Activated T-cell treated with anti-CD3 and anti-CD28 coated beads, Interleukin-2, amount 50 U/mL, for 4 hours (primary cell): ENCODE data around the gene C9orf43. TPM values are rescaled to one million over a fixed set of nuclear protein-coding genes. Genes with fewer than 3 reads are reported as not detected.
"Not testable (repeated sequence)": the region's sequence is repeated elsewhere in the genome, so short reads cannot be mapped to it uniquely, and the experiment has no call there.

ENCODE experiments used
- ATAC-seq, 2 donors: fragments of 200-7000 bp; cut with Tn5 transposase; one replicate each; pipeline ENCODE4 v1.10.0; 2021
- DNase-seq: peaks from one replicate; pipeline ENCODE4 v3.0.0-alpha.2; 2020
- H3K27me3 Mint-ChIP-seq: one replicate; pipeline ENCODE4 v1.8.0; 2021; ENCODE audit warnings: low read depth, mixed read lengths
- H3K36me3 Mint-ChIP-seq: one replicate; pipeline ENCODE4 v1.8.0; 2022; ENCODE audit warnings: mixed read lengths; ENCODE audit not compliant: insufficient read depth
- H3K4me1 Mint-ChIP-seq: one replicate; pipeline ENCODE4 v1.8.0; 2021; ENCODE audit warnings: low read depth, mixed read lengths
- H3K4me3 Mint-ChIP-seq: one replicate; pipeline ENCODE4 v1.8.0; 2021; ENCODE audit warnings: mild to moderate bottlenecking, moderate library complexity, mixed read lengths
- H3K9me3 Mint-ChIP-seq: one replicate; pipeline ENCODE4 v1.8.0; 2021; ENCODE audit warnings: mixed read lengths
- total RNA-seq, 3 donors: library from RNA; stranded (reverse); gene quantifications; one replicate each; pipeline ENCODE4 v1.2.1, GENCODE V29; 2021

C9orf43 gene
- 1 to 10 TPM in 2 of 3 donors, under 1 TPM in 1; 0.57 to 1.4 (median 1.1) TPM for total RNA-seq

DNA sequence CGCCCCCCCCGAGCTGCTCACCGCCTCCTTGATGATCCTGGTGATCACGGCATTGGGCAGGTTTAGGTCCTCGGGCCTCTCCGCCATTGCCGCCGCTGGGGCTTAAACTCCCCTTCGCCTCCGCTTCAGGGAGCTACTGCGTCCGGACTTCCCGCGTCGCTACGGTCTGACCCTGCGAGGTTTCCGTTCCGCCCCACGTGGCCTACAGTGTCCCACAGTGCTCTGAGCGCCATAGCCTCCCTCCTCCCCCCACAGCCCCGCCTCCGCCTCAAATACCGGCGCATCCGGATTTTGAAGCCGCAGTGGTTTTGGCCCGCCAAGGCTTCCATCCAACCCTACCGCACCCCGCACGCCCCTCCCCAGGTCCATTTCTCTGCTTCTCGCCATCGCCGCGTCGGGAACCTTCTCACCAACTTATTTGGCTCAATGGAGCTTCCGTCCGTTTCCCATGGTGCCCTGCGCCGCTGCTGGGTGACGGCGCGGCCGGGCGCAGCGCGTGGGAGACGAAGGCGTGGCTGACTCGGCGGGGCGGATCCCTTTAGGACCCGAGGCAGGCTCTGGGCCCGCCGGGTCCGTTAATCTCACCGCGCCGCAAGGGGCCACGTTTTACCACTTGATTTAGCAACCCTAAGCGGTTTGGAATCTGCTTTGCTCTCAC lies at the start of gene C9orf43, which contains the start of gene POLE3:
C9orf43 (plus strand) TSS at position 541 of the 658 bp plus-strand sequence. CDS start 2,747 bp downstream, outside the sequence.
POLE3 (minus strand) TSS at position 469 of the 658 bp plus-strand sequence; CDS start at position 87, 382 bp downstream.
- peaks cover 23% of the 10 kb centered on the region for H3K36me3 Mint-ChIP-seq
- H3K9me3 Mint-ChIP-seq: no peaks in the 10 kb centered on the region
- H3K4me1 Mint-ChIP-seq: peaks cover 27% of the 10 kb centered on the region
- no peaks in the 10 kb centered on the region for H3K27me3 Mint-ChIP-seq
- ATAC-seq (peak; percentile 95 to 96), DNase-seq (peak; percentile 92)
- H3K4me3 Mint-ChIP-seq: peak within 1 kb of the TSS; percentile 98

DNA sequence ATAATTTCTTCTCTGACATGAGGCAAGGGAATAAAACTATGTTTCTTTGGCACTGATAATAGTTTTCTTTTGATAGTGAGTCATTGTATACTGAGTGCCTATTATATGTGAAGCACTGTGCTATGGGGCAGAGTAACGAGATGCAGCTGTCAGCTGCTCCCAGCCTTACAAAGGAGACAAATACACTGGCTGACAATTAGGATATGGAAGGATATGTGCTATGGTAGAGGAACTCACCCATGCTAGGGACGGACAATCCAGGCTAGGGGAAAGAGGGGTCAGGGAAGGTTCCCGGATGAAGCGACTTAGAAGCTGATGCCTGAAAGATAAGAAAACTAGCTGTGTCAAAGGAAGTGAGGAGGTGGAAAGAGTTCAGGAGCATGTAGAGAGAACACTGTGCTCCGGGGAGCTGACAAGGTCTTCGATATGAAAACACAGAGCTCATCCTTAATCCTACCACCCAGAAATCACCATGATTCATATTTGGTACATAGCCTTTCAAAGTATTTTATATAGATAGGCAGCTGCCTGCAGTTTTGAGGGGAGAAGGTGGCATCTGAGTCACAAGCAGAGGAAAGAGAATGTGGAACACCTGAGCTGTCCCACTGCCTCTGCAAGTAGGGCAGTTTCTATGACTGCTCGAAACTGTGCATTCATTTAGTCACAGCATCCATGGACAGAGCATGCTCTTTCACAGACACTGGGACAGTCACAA lies 49.1 kb upstream of the C9orf43 start:
- H3K4me3 Mint-ChIP-seq: no peak overlapping the region
- ATAC-seq (peak; percentile 84 to 86), DNase-seq (no peak)
- peaks cover 3% of the 10 kb centered on the region for H3K27me3 Mint-ChIP-seq
- no peaks in the 10 kb centered on the region for H3K36me3 Mint-ChIP-seq
- no peaks in the 10 kb centered on the region for H3K9me3 Mint-ChIP-seq
- peaks cover 6% of the 10 kb centered on the region for H3K4me1 Mint-ChIP-seq

DNA sequence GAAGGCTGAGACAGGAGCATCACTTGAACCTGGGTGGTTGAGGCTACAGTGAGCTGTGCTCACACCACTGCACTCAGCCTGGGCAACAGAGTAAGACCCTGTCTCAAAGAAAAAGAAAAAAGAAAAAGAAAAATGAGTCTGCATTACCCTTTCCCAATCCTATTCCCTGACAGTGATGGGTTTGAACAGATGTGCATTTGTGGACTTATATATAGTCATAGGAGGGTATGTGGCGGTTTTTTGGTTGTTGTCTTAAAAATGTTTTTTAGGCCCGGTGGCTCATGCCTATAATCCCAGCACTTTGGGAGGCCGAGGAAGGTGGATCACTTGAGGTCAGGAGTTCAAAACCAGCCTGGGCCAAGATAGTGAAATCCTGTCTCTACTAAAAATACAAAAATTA lies 47.2 kb upstream of the C9orf43 start:
- Mint-ChIP-seq H3K4me1 (peaks cover 6% of the 10 kb centered on the region), H3K9me3 (no peaks in the 10 kb centered on the region), H3K4me3 (no peak overlapping the region), H3K36me3 (no peaks in the 10 kb centered on the region), H3K27me3 (peaks cover 2% of the 10 kb centered on the region)
- ATAC-seq (no peak), DNase-seq (no peak)

- DNase-seq (no peak), ATAC-seq (no peak)
- Mint-ChIP-seq H3K36me3 (no peaks in the 10 kb centered on the region), H3K27me3 (peaks cover 2% of the 10 kb centered on the region), H3K9me3 (no peaks in the 10 kb centered on the region), H3K4me1 (peaks cover 6% of the 10 kb centered on the region), H3K4me3 (no peak overlapping the region)
These were observed 45.6 kb upstream of the C9orf43 start for GRCh38 chr9:113364951-113365350.

DNA sequence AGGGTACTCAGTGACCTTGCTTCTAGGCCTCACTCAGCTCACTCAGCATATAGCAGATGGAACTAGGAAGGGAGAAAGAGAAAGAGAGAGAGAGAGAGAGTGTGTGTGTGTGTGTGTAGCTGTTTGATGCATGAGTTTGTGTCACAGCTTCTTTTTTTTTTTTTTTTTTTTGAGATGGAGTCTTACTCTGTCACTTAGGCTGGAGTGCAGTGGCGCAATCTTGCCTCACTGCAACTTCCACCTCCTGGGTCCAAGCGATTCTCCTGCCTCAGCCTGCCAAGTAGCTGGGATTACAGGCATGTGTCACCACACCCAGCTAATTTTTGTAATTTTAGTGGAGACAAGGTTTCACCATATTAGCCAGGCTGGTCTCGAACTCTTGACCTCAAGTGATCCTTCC lies 44.9 kb upstream of the C9orf43 start:
- not testable (repeated sequence) for H3K27me3 Mint-ChIP-seq, H3K4me3 Mint-ChIP-seq, H3K9me3 Mint-ChIP-seq, H3K4me1 Mint-ChIP-seq, DNase-seq, ATAC-seq, H3K36me3 Mint-ChIP-seq

- no peaks in the 10 kb centered on the region for H3K4me1 Mint-ChIP-seq
- no peaks in the 10 kb centered on the region for H3K27me3 Mint-ChIP-seq
- ATAC-seq (no peak), DNase-seq (no peak)
- no peak overlapping the region for H3K4me3 Mint-ChIP-seq
- H3K9me3 Mint-ChIP-seq: no peaks in the 10 kb centered on the region
- peaks cover 4% of the 10 kb centered on the region for H3K36me3 Mint-ChIP-seq
These were observed 42.1 kb upstream of the C9orf43 start for GRCh38 chr9:113368348-113368981.

GRCh38 chr9:113368982-113369854 lies 41.3 kb upstream of the C9orf43 start:
- Mint-ChIP-seq H3K36me3 (peaks cover 4% of the 10 kb centered on the region), H3K9me3 (no peaks in the 10 kb centered on the region), H3K4me3 (no peak overlapping the region), H3K27me3 (no peaks in the 10 kb centered on the region), H3K4me1 (no peaks in the 10 kb centered on the region)
- DNase-seq (no peak), ATAC-seq (no peak)

DNA sequence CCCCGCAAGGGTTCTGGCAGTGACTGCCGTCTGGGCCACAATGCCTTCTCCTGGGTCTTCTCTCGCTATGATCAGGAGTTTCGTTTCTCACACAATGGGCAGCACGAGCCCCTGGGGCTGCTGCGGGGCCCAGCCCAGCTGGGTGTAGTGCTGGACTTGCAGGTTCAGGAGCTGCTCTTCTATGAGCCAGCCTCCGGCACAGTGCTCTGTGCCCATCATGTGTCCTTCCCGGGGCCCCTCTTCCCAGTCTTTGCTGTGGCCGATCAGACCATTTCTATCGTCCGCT lies 40.7 kb upstream of the C9orf43 start:
- Mint-ChIP-seq H3K4me1 (no peaks in the 10 kb centered on the region), H3K36me3 (peaks cover 4% of the 10 kb centered on the region)
- DNase-seq: no peak

GRCh38 chr9:113370806-113371325 lies 39.7 kb upstream of the C9orf43 start:
- peaks cover 9% of the 10 kb centered on the region for H3K27me3 Mint-ChIP-seq
- DNase-seq (no peak), ATAC-seq (no peak)
- peaks cover 8% of the 10 kb centered on the region for H3K4me1 Mint-ChIP-seq
- no peaks in the 10 kb centered on the region for H3K9me3 Mint-ChIP-seq
- peaks cover 4% of the 10 kb centered on the region for H3K36me3 Mint-ChIP-seq
- no peak overlapping the region for H3K4me3 Mint-ChIP-seq

More for the DNA sequence above, 40.7 kb upstream of the C9orf43 start:
- no peak overlapping the region for H3K4me3 Mint-ChIP-seq
- no peaks in the 10 kb centered on the region for H3K9me3 Mint-ChIP-seq
- no peak for ATAC-seq
- peaks cover under 1% of the 10 kb centered on the region for H3K27me3 Mint-ChIP-seq

GRCh38 chr9:113372059-113372458 lies 38.5 kb upstream of the C9orf43 start:
- ATAC-seq: no peak
- peaks cover 4% of the 10 kb centered on the region for H3K36me3 Mint-ChIP-seq
- no peaks in the 10 kb centered on the region for H3K9me3 Mint-ChIP-seq
- no peak for DNase-seq
- peaks cover 8% of the 10 kb centered on the region for H3K4me1 Mint-ChIP-seq
- H3K27me3 Mint-ChIP-seq: peaks cover 9% of the 10 kb centered on the region
- no peak overlapping the region for H3K4me3 Mint-ChIP-seq

- Mint-ChIP-seq H3K4me1 (peaks cover 8% of the 10 kb centered on the region), H3K4me3 (no peak overlapping the region), H3K27me3 (peaks cover 9% of the 10 kb centered on the region)
These were observed 37.3 kb upstream of the C9orf43 start for GRCh38 chr9:113373256-113373655.

DNA sequence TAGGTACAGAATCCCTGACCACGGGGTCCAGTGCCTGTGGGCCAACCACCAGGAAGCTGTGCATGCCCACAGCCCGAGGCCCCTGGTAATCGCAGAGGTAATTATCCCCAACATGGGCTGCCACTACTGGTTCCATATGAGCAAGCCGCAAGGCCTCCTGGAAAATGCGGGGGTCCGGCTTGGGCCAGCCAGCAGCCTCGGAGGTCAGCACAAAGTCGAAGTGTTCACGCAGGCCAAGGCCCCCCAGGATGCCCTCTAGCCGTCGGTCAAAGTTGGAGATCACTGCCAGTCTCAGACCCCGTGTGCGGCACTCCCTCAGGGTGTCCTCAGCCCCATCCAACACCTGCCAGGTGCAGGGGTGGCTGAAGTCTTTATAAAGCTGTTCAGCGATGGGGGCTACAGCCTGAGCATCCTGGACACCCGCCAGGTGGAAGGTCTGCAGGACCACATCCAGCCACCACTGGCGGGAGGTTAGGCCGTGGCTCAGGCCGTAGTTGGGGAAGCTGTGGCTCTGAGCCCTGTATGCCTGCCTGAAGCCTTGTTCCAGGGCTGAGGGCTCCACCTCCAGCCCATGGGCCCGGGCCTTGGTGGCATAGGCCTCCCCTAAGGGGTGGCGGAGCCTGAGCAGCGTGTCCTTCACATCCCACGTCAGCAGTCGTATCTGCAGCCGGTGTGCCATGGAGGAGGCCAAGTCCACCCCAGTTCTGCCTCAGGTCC lies 36.7 kb upstream of the C9orf43 start:
- Mint-ChIP-seq H3K36me3 (peaks cover 4% of the 10 kb centered on the region), H3K4me3 (no peak overlapping the region)

More at GRCh38 chr9:113373256-113373655, 37.3 kb upstream of the C9orf43 start:
- ATAC-seq (no peak), DNase-seq (no peak)
- H3K9me3 Mint-ChIP-seq: no peaks in the 10 kb centered on the region
- peaks cover 4% of the 10 kb centered on the region for H3K36me3 Mint-ChIP-seq

More for the DNA sequence above, 36.7 kb upstream of the C9orf43 start:
- no peaks in the 10 kb centered on the region for H3K9me3 Mint-ChIP-seq
- ATAC-seq (no peak), DNase-seq (no peak)
- peaks cover 8% of the 10 kb centered on the region for H3K4me1 Mint-ChIP-seq
- H3K27me3 Mint-ChIP-seq: peaks cover 9% of the 10 kb centered on the region
